NCI-H748 (cell line): ENCODE measurements around the gene NRCAM.
A peak's percentile ranks its signal among the peaks of the same experiment; 100 is the strongest.
"Not testable (repeated sequence)": the region's sequence is repeated elsewhere in the genome, so short reads cannot be mapped to it uniquely, and the experiment has no call there.

Experiments
- DNase-seq: peaks from one replicate; lab custom pipeline; 2025; ENCODE audit not compliant: unreplicated experiment; lab: John Stamatoyannopoulos, UW

Gene NRCAM

GRCh38 chr7:108286290-108286904 lies 169.8 kb downstream of the NRCAM start:
- DNase-seq: no peak

GRCh38 chr7:108285778-108286177 lies 170.5 kb downstream of the NRCAM start:
- DNase-seq: no peak

GRCh38 chr7:108285003-108285368 lies 171.2 kb downstream of the NRCAM start:
- DNase-seq: no peak

GRCh38 chr7:108284349-108285002 lies 171.8 kb downstream of the NRCAM start:
- no peak for DNase-seq

GRCh38 chr7:108283252-108283651 lies 173.0 kb downstream of the NRCAM start:
- no peak for DNase-seq

GRCh38 chr7:108282427-108282996 lies 173.7 kb downstream of the NRCAM start:
- peak; percentile 10 for DNase-seq

- DNase-seq: peak; percentile 8
Observed at GRCh38 chr7:108280136-108280535, 176.1 kb downstream of the NRCAM start.

- DNase-seq: no peak
Observed at GRCh38 chr7:108278776-108279175, 177.5 kb downstream of the NRCAM start.

- no peak for DNase-seq
Observed at GRCh38 chr7:108278281-108278680, 178.0 kb downstream of the NRCAM start.

GRCh38 chr7:108274447-108274846 lies 181.8 kb downstream of the NRCAM start:
- DNase-seq: not testable (repeated sequence)

- DNase-seq: not testable (repeated sequence)
Observed at GRCh38 chr7:108272891-108273290, 183.3 kb downstream of the NRCAM start.

- DNase-seq: no peak
Observed at GRCh38 chr7:108270385-108271015, 185.7 kb downstream of the NRCAM start.

GRCh38 chr7:108268200-108268820 lies 187.9 kb downstream of the NRCAM start:
- DNase-seq: no peak

- DNase-seq: no peak
Observed at GRCh38 chr7:108267615-108268014, 188.6 kb downstream of the NRCAM start.

GRCh38 chr7:108266491-108266890 lies 189.7 kb downstream of the NRCAM start:
- no peak for DNase-seq

- no peak for DNase-seq
Observed at GRCh38 chr7:108266035-108266434, 190.2 kb downstream of the NRCAM start.

- DNase-seq: no peak
Observed at GRCh38 chr7:108265007-108265406, 191.2 kb downstream of the NRCAM start.

- peak; percentile 37 for DNase-seq
Observed at GRCh38 chr7:108263425-108263824, 192.8 kb downstream of the NRCAM start.

- DNase-seq: no peak
Observed at GRCh38 chr7:108261560-108262255, 194.5 kb downstream of the NRCAM start.

- DNase-seq: not testable (repeated sequence)
Observed at GRCh38 chr7:108259447-108259846, 196.8 kb downstream of the NRCAM start.

GRCh38 chr7:108257954-108258353 lies 198.3 kb downstream of the NRCAM start:
- DNase-seq: no peak
